ENCODE results near the gene NOP10.
"Not testable (repeated sequence)": the region's sequence is repeated elsewhere in the genome, so short reads cannot be mapped to it uniquely, and the experiment has no call there.

Gene NOP10

GRCh38 chr15:34342737-34343575, at the start of gene NOP10, which contains the start of gene NUTM1:
Gene NOP10 (minus strand): TSS chr15:34343136. CDS start chr15:34343073, 63 bp downstream.
Gene NUTM1 (plus strand): TSS chr15:34343315. CDS start chr15:34343697, 382 bp downstream.
- peak within 1 kb of the TSS; percentile 85 for H3K27ac ChIP-seq
- TF ChIP-seq, protein P1, sequence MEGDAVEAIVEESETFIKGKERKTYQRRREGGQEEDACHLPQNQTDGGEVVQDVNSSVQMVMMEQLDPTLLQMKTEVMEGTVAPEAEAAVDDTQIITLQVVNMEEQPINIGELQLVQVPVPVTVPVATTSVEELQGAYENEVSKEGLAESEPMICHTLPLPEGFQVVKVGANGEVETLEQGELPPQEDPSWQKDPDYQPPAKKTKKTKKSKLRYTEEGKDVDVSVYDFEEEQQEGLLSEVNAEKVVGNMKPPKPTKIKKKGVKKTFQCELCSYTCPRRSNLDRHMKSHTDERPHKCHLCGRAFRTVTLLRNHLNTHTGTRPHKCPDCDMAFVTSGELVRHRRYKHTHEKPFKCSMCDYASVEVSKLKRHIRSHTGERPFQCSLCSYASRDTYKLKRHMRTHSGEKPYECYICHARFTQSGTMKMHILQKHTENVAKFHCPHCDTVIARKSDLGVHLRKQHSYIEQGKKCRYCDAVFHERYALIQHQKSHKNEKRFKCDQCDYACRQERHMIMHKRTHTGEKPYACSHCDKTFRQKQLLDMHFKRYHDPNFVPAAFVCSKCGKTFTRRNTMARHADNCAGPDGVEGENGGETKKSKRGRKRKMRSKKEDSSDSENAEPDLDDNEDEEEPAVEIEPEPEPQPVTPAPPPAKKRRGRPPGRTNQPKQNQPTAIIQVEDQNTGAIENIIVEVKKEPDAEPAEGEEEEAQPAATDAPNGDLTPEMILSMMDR (conservative IDR thresholded peaks at IDR 0.05), result peak; percentile 97
- TF ChIP-seq ZFX (IDR thresholded peaks at IDR 0.05), result no peak

DNA sequence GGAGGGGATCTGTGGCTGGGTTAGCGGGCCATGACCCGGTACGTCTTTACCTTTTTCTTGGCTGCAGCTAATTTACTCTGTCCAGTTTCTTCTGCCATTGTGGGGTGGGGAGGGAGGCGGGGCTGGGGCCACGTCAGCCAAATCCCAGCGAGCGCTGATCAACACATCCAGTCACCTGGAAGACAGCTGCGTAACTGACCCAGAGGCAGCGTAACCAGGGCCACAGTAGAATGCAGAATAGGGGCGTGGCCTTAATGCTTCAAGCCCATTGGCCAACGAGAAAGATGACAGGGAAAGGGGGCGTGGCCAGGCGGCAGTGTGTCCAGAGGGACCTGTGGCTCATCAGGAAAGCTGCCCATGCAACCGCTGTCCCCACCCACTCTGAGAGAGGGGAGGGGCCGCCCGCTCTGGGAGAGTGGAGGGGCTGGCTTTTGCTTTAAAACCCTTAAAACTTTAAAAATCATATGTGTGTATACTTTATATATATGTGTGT, 46.7 kb upstream of the NOP10 start:
- not testable (repeated sequence) for H3K27ac ChIP-seq

DNA sequence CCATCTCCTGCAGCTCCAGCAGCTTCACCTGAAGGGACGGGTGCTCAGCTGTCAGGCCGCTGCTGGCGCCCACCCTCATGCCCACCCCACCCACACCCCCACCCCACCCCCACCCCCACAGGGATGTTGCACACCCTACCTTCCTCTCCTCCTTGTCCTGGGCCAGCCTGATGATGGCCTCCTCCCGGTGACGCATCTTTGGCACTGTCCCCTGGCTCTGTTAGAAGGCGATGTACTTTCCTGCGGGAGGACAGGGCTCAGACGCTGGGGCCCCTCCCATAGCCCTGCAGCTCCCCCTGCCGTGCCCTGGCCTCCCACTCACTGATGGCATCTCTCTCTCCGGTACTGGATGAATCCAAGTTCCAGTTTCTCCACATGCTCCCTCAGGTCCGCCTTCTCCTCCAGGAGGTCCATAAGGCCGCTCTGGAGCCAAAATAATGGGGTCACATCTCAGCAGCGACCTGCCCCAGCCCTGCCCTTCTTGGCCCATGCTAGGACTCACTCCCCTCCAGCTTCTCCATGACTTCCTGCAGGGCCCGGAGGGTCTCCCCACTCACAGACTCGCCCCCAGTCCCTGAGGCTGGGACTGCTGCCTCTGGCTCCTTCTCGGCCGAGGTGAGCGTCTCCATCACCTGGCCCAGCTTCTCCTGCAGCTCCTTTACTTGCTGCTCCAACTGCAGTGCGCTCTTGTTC, 39.0 kb upstream of the NOP10 start:
- not testable (repeated sequence) for H3K27ac ChIP-seq

DNA sequence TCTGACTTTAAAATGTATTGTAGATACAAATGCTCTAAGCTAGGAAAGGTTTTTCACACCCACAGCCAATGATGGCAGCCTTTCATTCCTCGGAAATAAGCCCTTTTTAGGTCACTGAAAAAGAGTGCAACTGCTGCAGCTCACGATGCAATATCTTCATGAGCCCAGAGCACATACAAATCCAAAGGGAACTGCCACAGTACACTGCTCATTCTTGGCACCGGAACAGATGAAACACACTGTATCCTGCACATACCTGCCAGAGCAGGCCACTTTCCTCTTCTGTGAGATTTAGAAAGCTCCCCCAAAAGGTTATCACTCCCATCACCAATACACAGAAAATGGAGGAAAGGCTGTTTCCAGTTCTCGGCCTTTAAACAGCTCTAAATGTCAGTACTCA, 37.6 kb upstream of the NOP10 start:
- H3K27ac ChIP-seq, result not testable (repeated sequence)

- H3K27ac ChIP-seq, result no peak overlapping the region
- TF ChIP-seq, protein P1 (conservative IDR thresholded peaks at IDR 0.05), result no peak
- no peak for TF ChIP-seq ZFX (IDR thresholded peaks at IDR 0.05)
These were observed 33.9 kb upstream of the NOP10 start for GRCh38 chr15:34376856-34377255.

- H3K27ac ChIP-seq, result not testable (repeated sequence)
These were observed 32.6 kb upstream of the NOP10 start for GRCh38 chr15:34375541-34375940.

DNA sequence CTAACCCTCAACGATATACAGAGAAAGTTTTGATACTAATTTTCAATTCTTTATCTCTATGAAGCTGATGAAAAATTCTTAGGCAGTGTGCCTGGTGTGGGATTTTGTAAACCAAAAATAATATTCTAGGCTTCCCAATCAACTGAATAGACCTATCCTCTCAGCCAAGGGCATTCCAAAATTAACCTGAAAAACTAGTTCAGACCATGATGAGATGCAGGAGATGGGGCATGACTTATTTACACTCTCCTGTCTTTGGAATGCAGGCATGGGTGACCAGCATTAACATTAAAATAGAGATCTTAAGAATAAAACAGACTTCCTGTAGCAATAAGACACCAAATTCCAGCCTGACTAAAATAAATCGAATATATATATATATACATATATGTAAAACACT, 31.9 kb upstream of the NOP10 start:
- no peak overlapping the region for H3K27ac ChIP-seq
- no peak for TF ChIP-seq ZFX (IDR thresholded peaks at IDR 0.05)
- TF ChIP-seq, protein P1 (conservative IDR thresholded peaks at IDR 0.05), result no peak

DNA sequence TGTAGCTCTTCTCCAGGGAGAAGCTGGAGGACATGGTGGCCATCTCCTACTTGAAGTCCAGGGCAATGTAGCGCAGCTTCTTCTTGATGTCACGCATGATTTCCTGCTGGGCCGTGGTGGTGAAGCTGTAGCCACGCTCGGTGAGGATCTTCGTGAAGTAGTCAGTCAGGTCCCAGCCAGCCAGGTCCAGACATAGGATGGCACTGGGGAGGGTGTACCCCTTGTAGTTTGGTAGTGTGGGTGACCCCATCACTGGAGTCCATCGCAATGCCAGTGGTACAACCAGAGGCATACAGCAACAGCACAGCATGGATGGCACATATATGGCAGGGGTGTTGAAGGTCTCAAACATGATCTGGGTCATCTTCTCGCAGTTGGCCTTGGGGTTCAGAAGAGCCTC, 31.0 kb upstream of the NOP10 start:
- TF ChIP-seq, protein P1 (conservative IDR thresholded peaks at IDR 0.05), result no peak
- TF ChIP-seq ZFX (IDR thresholded peaks at IDR 0.05), result no peak

GRCh38 chr15:34370643-34371042, 27.7 kb upstream of the NOP10 start:
- no peak overlapping the region for H3K27ac ChIP-seq
- TF ChIP-seq, protein P1 (conservative IDR thresholded peaks at IDR 0.05), result no peak
- no peak for TF ChIP-seq ZFX (IDR thresholded peaks at IDR 0.05)

More for the DNA sequence above, 31.0 kb upstream of the NOP10 start:
- no peak overlapping the region for H3K27ac ChIP-seq

Data from C4-2B (cell line).